T-helper 2 cell treated with Interferon-gamma antibody and Interleukin-4, amounts not matched to agents 100 ng/mL and 5 ng/mL, for 36 hours (primary cell): ENCODE data around the gene KCNH1. TPM values are rescaled to one million over a fixed set of nuclear protein-coding genes. Genes with fewer than 3 reads are reported as not detected.

Experiments used
- intact Hi-C: fragments of 100-400 bp; cut with micrococcal nuclease; formaldehyde crosslinking; loops from one replicate; pipeline ENCODE4 v1.15.1; 2023
- total RNA-seq: library from RNA; stranded (reverse); gene quantifications from 2 replicates; pipeline ENCODE4 v1.2.3, GENCODE V29; 2022

Gene KCNH1
- total RNA-seq, 1 donor from 2014 or later, result not detected

DNA sequence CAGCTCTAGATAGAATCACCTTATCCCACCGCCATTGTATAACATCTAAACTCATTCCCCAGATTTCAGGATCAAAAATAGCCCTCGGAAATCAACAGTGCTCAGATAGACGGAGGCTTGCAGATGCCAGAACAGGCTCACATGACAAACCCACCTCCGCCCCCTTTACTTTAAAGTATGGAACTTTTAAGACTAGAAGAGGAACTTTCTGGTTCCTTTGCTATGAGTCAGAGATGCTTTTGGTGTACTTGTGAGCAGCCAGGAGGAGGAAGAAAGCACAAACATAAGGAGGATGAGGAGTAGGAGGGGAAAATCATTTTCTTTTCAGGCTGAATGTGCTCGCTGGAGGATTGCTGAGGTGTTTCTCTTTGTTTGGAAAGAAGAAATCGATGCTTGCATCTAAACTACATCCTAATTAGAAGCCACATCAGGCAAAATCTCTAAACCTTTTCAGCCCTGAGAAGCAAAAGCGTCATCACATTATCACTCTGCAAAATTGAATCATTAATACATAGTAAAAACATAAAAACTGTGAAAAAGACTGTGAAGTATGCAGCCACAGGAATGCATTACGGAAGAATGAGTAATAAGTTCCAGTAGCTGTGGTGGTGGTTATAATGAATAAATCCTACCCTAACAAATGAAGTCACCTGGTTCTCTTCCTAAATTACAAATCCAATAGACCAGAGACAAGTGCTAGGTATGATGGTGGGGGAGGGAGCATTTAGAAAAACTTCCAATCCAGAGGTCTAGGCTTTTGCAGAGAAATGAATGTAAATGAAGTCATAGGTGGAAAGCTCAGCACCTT is 251.3 kb downstream of the KCNH1 start:
- intact Hi-C loops, result no loop called here

- intact Hi-C loops, result no loop called here
Measured at GRCh38 chr1:210878564-210878963, 255.4 kb downstream of the KCNH1 start.

- intact Hi-C loops, result no loop called here
Measured at GRCh38 chr1:210876275-210876674, 257.7 kb downstream of the KCNH1 start.

DNA sequence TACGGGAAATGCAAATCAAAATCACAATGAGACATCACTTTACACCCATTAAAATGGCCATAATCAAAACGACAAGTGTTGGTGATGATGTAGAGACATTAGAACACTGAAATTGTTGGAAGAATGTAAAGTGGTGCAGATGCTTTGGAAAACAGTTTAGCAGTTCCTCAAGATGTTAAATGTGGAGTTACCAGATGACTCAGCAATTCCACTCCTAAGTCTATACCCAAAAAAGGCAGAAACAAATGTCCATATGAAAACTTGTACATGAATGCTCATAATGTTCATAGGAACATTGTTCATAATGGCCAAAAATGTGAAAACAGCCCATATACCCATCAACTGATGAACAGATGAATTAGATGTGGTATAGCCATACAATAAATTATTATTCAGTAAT is 267.4 kb downstream of the KCNH1 start:
- intact Hi-C loops, result no loop called here

DNA sequence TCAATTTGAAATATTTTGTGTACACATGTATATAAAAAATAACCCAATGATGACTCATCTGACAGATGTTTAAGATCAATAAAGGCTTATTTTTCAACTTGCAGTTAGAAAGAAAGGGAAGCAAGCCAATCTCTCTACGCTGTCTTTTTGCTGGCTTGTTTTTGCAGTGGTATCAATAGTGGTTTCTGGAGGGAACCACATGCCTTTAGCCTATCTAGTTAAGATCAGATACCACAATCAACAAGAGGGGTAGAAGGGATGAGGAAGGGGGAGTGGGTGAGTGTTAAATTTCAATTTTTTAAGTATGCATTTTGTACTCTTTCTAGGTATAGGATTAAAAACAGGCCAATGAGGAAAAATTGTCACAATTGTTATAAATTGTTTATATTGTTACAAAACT is 276.2 kb downstream of the KCNH1 start:
- intact Hi-C loops, result no loop called here

- intact Hi-C loops, result no loop called here
Measured at GRCh38 chr1:210857146-210857663, 276.7 kb downstream of the KCNH1 start.

DNA sequence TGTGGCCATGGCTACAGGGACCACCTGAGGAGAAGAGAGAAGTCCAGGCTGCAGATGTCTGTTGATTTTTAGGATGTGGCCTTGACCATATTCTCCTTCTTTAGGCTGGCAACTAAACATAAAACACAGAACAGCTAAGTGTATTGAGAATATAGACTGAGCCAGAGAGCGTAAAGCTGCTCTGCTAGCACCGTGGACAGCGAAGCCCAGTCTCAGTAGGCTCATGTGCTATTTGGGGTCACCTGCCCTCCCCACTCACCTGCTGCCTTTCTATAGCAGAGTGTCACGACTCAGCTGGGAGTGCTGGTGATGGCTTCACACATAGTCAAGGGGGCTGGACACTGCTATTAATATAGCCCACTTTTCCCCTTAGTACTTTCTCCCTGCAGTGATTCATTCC is 278.5 kb downstream of the KCNH1 start:
- intact Hi-C loops, result no loop called here

DNA sequence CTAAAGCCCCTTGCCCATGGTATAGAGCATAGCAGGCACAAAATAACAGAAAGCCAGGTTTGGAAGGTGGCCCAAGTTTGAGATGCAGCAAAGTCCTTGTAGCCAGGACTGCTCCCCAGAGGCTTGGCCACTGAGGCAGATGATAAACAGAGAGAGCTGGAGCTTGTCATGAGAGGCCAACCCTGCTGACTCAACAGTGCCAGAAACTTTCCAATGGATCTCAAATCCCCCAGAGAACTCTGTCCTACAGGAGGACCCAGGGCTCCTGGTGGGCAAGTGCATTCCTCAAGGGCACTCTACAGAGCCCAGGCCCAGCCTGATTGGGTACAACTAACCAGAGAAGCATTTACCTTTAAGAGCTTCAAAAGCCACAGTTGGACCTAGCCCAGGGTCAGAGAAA is 280.7 kb downstream of the KCNH1 start:
- intact Hi-C loops, result no loop called here

DNA sequence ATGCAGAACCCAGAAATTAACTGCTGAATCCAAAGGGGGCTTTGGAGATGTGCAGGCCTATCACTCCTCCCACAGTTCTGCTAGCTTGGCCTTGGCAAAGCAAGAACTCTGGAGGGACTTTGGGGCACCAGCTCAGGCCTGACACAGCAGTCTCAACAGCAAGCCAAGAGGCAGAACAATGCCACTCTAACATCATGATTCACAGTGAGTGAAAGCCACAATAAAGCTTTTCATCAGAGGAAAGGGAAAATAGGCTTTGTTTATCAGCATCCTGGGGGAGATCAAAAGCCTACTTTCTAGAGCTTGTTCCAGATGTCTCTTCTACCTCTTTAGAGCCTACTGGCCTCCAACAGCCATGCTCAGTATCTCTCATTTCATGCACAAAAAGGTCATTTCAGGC is 283.4 kb downstream of the KCNH1 start:
- intact Hi-C loops, result no loop called here

GRCh38 chr1:210848474-210848873 is 285.5 kb downstream of the KCNH1 start:
- intact Hi-C loops, result no loop called here

DNA sequence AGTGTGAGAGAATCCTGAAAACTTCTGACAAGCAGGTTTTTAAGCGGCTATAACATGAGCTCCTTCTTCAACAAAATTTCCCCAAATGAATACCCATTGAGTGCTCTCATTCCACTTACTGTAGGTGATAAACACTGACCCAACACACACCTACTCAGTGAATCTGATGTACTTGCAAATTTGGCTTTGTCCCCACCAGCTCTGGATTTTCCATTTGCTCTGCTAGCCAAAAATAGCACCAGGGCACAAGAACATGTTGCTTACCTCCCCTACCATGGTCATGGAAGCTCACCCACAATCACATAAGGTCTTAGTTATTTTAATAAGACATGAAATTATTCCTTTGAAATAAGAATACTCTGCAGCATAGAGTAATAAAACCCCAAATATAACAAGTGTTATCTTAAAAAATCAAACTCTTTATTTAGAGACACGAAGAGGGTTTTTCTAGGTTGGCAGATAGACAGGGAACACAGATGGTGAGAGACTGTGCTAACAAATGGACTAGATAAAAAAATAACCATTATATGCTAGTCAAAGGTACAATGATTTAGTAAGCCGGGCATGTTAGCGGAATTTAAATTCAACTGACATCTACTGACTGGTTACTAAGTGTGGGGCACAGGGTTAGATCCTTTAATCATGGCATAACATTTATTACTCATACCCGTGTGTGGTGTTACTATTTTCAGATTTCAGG is 291.9 kb downstream of the KCNH1 start:
- intact Hi-C loops, result no loop called here

DNA sequence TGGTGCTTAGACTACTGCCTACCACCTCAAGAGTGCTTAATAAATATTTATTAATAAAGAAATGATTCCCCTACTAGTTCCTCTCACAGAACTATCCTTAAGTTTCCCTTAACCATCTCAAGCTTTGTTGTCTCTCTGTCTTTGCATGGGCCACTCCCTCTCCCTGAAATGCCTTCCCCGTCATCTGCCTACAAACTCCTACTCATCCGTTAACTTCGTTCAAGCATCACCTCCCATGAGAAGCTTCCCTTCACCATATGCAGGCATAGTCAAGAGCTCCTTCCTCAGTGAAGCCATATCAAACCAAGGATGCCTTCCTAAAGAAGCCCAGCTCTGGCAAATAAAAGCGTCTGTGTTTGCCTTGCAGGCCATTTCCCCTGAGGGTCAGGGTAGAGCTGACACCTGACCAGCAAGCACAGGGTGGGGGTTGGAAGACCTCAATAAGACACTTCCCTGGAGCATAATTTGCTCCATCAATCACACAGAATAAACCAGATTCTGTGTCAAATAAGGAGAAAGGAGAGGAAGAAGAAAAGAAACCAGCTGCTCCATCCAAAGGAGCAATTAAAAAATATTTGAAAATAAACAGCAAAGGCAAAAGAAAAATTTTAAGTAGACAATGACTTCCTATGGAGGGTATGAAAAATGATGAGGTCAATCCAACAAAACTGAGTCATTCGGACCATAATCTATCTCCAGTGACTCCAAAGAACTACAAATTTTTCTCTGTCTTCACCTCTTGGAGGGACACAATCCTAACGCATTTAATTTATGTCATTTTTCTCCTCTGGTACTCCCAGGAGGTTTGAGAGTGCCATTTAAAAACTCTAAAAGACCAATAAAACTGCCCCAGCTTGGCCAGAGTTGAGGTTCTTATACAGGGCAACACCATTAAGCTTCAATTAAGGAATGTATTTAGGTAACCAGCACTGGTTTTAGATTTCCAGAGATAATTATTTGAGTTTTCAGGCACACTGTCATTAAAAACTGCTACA is 303.6 kb downstream of the KCNH1 start:
- intact Hi-C loops, result no loop called here

DNA sequence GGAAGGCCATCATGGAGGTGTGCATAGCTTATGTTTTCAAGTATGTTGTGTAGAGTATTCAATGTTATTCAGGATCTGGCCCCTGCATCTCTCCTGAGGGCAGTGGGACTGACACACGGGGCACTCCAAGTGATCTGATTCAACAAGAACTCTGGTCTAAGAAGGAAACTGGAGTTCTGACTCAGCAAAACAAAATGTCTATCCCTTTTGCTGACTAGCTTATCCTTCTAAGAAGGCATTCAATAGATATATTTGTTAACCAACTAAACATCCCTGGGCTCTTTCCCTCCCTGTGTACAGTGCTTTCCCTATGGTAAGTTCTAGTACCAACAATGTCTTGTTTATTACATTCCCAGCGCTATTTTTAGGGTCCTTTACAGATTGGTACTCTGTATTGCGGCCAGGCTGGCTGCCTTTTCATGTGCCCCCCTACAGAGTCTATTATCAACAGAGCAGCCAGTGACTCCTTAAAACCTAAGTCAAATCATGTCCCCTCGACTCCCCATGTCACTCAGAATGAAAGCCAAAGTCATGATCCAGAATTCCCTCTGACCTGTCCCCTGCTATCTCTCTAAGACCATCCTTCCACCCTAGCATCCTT is 304.9 kb downstream of the KCNH1 start:
- intact Hi-C loops, result no loop called here

GRCh38 chr1:210827481-210827880 is 306.5 kb downstream of the KCNH1 start:
- intact Hi-C loops, result no loop called here

DNA sequence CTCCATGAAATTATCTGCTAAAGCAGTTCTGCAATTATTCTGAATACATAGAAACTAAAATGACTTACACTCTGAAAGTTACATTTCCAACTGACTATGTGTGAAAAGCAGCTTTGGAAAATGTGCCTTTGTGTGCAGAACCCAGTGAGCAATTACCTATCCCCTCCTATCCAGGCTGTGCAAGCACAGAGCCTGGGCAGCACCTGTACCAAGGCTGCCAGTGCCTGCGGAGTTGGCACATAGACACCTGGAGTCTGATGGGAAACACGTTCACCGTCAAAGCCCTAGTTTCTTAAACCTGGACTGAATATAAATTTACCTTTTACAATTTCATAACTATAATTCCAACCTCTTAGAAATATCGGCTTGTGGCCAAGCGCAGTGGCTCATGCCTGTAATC is 307.3 kb downstream of the KCNH1 start:
- intact Hi-C loops, result no loop called here

GRCh38 chr1:210822932-210823331 is 311.0 kb downstream of the KCNH1 start:
- intact Hi-C loops, result no loop called here

DNA sequence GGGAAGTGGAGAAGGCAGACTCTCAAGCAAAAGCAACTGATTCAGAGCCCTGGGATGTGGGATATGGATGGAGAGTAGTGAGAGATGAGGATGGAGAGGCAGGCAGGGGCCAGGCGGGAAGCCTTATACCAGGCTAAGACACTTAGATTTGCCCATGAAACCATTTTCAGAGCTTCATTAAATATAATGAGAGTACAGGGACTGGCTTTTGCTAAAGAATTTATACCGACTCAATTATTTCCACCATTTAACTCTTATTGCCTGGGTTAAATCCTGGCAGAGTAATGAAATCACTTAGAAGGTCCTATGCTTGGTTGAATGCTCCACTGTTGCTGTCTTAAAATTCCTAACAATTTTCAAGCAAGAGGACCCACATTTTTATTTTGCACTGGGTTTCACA is 311.7 kb downstream of the KCNH1 start:
- intact Hi-C loops, result no loop called here

- intact Hi-C loops, result no loop called here
Measured at GRCh38 chr1:210821615-210822014, 312.3 kb downstream of the KCNH1 start.

- intact Hi-C loops, result no loop called here
Measured at GRCh38 chr1:210819266-210819665, 314.7 kb downstream of the KCNH1 start.

DNA sequence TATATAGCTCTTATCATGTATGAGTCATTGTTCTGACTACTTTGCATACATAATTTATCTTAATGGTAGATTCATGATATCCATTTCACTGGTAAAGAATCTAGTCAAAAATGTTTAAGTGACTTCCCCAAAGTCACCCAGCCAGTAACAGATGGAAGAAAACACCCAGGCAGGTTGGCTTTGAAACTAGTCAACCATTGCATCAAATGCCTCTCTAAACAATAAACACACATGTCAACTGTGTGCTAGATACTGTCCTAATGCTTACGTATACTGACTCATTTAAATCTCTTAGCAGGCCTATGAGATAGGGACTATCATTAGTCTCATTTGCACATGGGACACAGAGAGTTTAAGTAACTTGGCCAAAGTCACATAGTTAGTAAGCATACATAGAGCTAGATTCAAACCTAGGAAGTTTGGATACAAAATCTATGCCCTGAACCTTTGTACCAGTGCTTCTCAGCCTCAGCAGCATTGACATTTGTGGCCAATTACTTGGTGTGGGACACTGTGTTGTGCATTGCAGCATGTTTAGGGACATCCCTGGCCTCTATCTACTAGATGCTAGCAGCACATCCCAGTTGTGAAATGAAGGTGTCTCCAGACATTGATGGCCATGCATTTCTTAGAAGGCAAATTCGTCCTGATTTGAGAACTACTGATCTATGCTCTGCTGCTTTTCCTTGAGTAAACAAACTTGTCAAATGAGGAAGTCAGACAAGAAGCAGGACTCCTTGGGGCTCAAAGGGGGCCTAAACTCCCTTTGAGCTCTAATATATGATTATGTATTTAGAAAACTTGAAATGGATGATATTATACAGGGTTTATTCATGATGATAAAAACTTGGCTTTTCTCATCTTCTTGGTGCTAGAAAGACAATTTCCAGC is 316.3 kb downstream of the KCNH1 start:
- intact Hi-C loops, result no loop called here
